Fibroblast of the aortic adventitia (primary cell): Measurements from ENCODE around the gene ITIH6. TPM values are rescaled to one million over a fixed set of nuclear protein-coding genes. Genes with fewer than 3 reads are reported as not detected.

Source experiments
- DNase-seq: peaks from one replicate; pipeline ENCODE4 v3.0.0-alpha.2; 2010; ENCODE audit warnings: low read depth
- H3K4me3 ChIP-seq: 2 replicates; pipeline ENCODE4 v1.5.1; 2011; ENCODE audit warnings: low read depth, mild to moderate bottlenecking, control low read depth, low read length, moderate library complexity
- total RNA-seq: library from RNA; depleted of rRNA; stranded (reverse); fragments of >200 nt; gene quantifications from 2 replicates; pipeline ENCODE4 v1.2.3, GENCODE V29; 2012; ENCODE audit warnings: low replicate concordance
- TF ChIP-seq, protein P1 (sequence below): IDR thresholded peaks from 2 replicates; pipeline ENCODE4 v1.5.1; 2011; ENCODE audit warnings: mild to moderate bottlenecking, low read length, control low read depth, inconsistent platforms; ENCODE audit not compliant: insufficient read depth

Gene ITIH6
- total RNA-seq, 1 donor, result not detected

DNA sequence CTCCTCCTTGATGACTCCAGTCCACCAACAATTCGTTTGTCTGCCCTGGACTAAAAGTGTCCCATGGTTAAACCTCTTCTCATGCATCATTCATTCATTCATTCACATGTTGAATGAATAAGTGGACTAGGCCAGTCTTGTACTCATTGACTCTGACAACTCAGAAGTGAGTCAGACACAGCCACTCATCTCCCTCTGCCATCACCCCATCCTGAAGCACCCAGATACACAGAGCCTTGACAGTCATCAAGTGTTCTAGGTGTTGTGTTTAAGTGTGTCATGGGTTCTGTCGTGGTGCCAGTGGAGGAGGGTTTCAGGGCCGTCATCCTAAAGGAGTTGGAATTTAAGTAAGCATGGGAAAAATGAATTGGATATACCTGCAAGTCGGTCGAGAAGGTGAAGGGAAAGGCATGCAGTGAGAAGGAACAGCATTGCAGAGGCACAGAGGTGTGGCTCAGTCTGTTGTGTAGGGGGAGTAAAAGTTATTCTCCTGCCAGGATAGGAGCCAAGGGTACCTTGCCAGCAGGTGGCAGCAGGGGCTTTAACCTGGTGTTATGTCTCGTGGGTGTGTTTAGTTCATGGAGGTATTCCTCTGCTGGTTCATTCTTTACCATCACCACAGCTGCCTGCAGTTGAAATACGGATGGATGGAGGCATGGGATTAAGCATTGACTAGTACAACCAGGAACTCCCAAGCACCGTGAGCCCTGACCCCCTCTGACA lies 27.8 kb upstream of the ITIH6 start:
- no peak for DNase-seq
- TF ChIP-seq, protein P1, sequence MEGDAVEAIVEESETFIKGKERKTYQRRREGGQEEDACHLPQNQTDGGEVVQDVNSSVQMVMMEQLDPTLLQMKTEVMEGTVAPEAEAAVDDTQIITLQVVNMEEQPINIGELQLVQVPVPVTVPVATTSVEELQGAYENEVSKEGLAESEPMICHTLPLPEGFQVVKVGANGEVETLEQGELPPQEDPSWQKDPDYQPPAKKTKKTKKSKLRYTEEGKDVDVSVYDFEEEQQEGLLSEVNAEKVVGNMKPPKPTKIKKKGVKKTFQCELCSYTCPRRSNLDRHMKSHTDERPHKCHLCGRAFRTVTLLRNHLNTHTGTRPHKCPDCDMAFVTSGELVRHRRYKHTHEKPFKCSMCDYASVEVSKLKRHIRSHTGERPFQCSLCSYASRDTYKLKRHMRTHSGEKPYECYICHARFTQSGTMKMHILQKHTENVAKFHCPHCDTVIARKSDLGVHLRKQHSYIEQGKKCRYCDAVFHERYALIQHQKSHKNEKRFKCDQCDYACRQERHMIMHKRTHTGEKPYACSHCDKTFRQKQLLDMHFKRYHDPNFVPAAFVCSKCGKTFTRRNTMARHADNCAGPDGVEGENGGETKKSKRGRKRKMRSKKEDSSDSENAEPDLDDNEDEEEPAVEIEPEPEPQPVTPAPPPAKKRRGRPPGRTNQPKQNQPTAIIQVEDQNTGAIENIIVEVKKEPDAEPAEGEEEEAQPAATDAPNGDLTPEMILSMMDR, result no peak
- no peak overlapping the region for H3K4me3 ChIP-seq

DNA sequence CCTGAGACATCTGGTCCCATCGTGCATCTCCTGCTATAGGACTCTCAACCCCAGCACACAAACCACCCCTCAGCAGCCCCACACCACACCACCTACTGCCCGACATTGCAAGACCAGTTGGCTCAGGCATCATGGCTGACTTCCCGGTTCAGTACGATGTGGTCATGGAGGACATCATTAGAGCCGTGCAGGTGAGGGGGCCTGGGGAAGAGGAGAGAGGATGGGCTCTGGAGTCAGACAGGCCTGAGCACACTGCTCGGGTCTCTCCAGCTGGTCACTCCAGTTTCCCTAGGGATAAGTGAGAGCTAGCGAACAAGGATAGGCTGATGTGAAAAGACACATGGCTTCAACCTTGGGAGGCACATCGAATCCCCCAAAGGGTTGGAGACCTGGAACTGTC lies 26.7 kb upstream of the ITIH6 start:
- TF ChIP-seq, protein P1, result no peak
- no peak overlapping the region for H3K4me3 ChIP-seq
- no peak for DNase-seq

DNA sequence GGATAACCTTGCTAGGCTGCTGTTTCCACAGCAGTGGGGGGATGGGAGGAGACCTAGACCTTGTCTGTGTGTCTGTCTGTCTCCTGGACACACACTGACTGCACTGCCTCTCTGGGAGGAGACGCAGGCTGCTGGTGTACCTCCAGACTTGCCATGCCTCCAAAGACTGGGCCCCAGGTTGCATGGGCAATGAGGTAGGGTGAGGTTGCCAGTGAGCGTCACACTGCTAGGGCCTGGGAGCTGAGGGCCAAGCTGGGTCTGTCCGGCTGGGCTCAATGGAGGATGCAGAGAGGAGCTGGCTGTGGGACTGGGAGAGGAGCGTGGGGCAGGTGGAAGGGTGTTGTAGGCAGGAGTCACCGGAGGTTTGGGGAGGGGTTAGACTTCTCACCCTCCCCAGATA lies 26.1 kb upstream of the ITIH6 start:
- no peak overlapping the region for H3K4me3 ChIP-seq
- DNase-seq, result no peak
- TF ChIP-seq, protein P1, result no peak

DNA sequence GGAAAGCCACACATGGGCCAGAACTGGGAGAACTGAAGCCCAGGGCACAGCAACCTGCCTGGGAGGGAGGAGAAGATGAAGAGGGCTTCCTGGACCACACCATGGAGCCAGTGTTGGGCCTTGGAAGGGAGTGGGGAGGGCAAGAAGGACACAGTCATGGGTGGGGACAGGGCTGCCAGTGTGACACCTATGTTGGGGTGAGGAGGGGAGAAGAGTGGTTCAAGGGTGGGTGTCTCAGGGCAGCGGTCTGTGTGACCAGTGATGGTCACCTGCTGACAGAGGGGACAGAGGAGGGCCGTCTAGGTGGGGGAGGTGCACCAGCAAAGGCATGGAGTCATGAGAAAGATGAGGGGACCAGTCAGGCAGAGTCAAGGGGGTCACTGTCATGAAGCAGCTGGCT lies 23.3 kb upstream of the ITIH6 start:
- H3K4me3 ChIP-seq, result no peak overlapping the region
- TF ChIP-seq, protein P1, result no peak
- no peak for DNase-seq

DNA sequence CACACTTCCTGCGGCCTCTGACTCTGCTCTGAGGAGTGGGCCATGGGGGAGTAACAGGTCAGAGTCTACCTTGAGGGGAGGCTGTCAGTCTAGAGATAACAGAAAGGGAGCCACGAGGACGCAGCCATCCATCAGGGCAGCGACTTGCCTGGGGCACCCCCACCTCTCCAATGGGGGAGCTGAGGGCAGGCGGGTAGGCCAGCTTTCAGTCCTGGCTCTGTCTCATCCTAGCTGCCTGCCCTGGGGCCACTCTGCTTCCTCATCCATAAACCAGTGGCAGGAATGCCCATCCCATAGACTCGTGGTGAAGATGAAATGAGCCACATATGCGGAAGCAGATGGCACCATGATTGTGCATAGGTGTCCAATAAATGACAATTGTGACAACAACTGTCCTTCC lies 22.7 kb upstream of the ITIH6 start:
- H3K4me3 ChIP-seq, result no peak overlapping the region
- TF ChIP-seq, protein P1, result no peak
- DNase-seq, result no peak

DNA sequence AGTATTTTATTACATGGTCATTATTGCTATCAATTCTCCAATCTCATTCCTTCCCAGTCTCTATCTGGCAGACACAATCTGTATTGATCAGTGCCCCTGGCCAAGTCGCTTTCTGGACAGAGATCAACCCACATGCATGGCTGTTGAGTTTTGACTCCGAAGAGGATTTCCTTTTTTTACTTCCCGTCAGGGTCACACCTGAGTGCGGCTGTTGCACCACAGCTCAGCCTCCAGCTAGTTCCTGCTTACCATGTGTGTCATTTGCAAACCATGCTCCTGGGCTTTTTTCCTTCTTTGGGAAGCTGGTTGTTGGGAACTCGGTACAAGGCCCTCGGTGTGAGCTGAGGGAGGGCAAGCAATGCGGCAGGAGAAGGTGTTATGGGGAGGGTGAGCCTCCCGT lies 21.1 kb upstream of the ITIH6 start:
- no peak for DNase-seq
- TF ChIP-seq, protein P1, result no peak
- no peak overlapping the region for H3K4me3 ChIP-seq

DNA sequence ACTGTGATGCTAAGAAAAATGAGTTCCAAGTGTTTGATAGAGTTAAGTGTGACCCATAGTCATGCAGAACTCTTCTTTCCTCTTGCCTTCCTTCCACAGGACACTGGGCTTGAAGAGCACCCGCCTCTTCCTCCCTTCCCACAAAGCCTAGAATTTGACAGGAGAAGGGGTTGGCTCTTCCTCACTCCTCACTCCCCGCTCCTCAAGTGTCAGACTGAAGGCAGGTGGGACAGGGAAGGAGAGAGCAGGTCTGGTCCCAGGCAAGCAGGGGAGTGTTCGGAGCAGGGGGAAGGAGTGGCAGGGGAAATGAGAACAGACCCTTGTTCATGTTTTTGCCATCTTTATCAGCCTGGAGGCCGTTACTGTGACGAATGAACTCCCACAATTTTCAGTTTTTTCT lies 20.2 kb upstream of the ITIH6 start:
- no peak overlapping the region for H3K4me3 ChIP-seq
- TF ChIP-seq, protein P1, result no peak
- no peak for DNase-seq
